SK-N-SH (cell line): Measurements from ENCODE around the gene ETFRF1. TPM values are rescaled to one million over a fixed set of nuclear protein-coding genes. Genes with fewer than 3 reads are reported as not detected.

ENCODE experiments used
- CTCF ChIA-PET: fragments of 300-600, 350-600 bp; formaldehyde crosslinking; extraction: SDS; loops from one replicate; lab custom pipeline; 2021; lab: Yijun Ruan, JAX
- POLR2A ChIA-PET: fragments of 350-600 bp; sonication (Branson Sonifier 250); formaldehyde crosslinking; extraction: SDS; loops from one replicate; lab custom pipeline; 2020; ENCODE audit warnings: antibody characterized with exemption, inconsistent platforms; lab: Yijun Ruan, JAX
- DNase-seq: peaks from one replicate; pipeline ENCODE4 v3.0.0; 2012
- H2AFZ ChIP-seq: fragments of 200-600 bp; sonication (generic); 2 replicates; pipeline ENCODE4 v1.8.1; 2016; ENCODE audit warnings: antibody characterized with exemption, mild to moderate bottlenecking, low read depth
- H3F3A ChIP-seq: fragments of 200-600 bp; sonication (generic); replicated peaks from 2 replicates; pipeline ENCODE3; 2016; ENCODE audit warnings: antibody characterized with exemption, mild to moderate bottlenecking; ENCODE audit not compliant: insufficient read depth
- H3K27ac ChIP-seq, 2 experiments: fragments of 200-500 bp in 1 of 2; fragments of 200-600 bp in 1 of 2; sonication (Bioruptor generic) in 1 of 2; sonication (generic), shearing (Covaris generic) in 1 of 2; 2 replicates each; pipeline versions ENCODE4 v1.5.1 to v1.6.1; 2014 to 2016; ENCODE audit warnings: low read depth in 2 of 2, inconsistent platforms in 1 of 2, low read length in 1 of 2, mild to moderate bottlenecking in 1 of 2, mixed read lengths in 1 of 2
- H3K27me3 ChIP-seq: fragments of 200-600 bp; sonication (generic), shearing (Covaris generic); 2 replicates; pipeline ENCODE4 v1.6.1; 2016; ENCODE audit warnings: mixed run types; ENCODE audit not compliant: insufficient read depth
- H3K36me3 ChIP-seq, 2 experiments: fragments of 200-500 bp in 1 of 2; fragments of 200-600 bp in 1 of 2; sonication (Bioruptor generic) in 1 of 2; sonication (generic) in 1 of 2; replicated peaks in 1 of 2; 2 replicates each; pipeline versions ENCODE3 to v1.5.1; 2014 to 2016; ENCODE audit warnings: low read length in 1 of 2, mild to moderate bottlenecking in 1 of 2; ENCODE audit not compliant: insufficient read depth in 2 of 2, control insufficient read depth in 1 of 2
- H3K4me1 ChIP-seq, 2 experiments: fragments of 200-500 bp in 1 of 2; fragments of 200-600 bp in 1 of 2; sonication (Bioruptor generic) in 1 of 2; sonication (generic), shearing (Covaris generic) in 1 of 2; 2 replicates each; pipeline versions ENCODE4 v1.5.1 to v1.6.1; 2014 to 2016; ENCODE audit warnings: low read depth in 1 of 2, low read length in 1 of 2, mixed run types in 1 of 2; ENCODE audit not compliant: insufficient read depth in 2 of 2, control insufficient read depth in 1 of 2
- H3K4me2 ChIP-seq: fragments of 200-600 bp; sonication (generic), shearing (Covaris generic); 2 replicates; pipeline ENCODE4 v1.6.1; 2017; ENCODE audit warnings: mixed run types
- H3K4me3 ChIP-seq, 2 experiments: fragments of 200-500 bp in 1 of 2; fragments of 200-600 bp in 1 of 2; sonication (Bioruptor generic) in 1 of 2; sonication (generic), shearing (Covaris generic) in 1 of 2; 2 replicates each; pipeline versions ENCODE4 v1.5.1 to v1.8.1; 2014 to 2016; ENCODE audit warnings: low read depth in 2 of 2, inconsistent platforms in 1 of 2, low read length in 1 of 2, mild to moderate bottlenecking in 1 of 2, mixed read lengths in 1 of 2, moderate library complexity in 1 of 2
- H3K79me2 ChIP-seq: fragments of 200-600 bp; sonication (generic); 2 replicates; pipeline ENCODE4 v1.8.1; 2017; ENCODE audit warnings: mild to moderate bottlenecking; ENCODE audit not compliant: insufficient read depth
- H3K9ac ChIP-seq: fragments of 200-600 bp; sonication (generic); 2 replicates; pipeline ENCODE4 v1.6.1; 2017; ENCODE audit warnings: mixed run types
- H3K9me2 ChIP-seq: fragments of 200-600 bp; sonication (generic); 2 replicates; pipeline ENCODE4 v1.6.1; 2017; ENCODE audit warnings: mixed run types
- H3K9me3 ChIP-seq: fragments of 200-600 bp; sonication (generic); 2 replicates; pipeline ENCODE4 v1.6.1; 2017; ENCODE audit warnings: mixed run types, mild to moderate bottlenecking, moderate library complexity
- H4K20me1 ChIP-seq: fragments of 200-600 bp; sonication (generic); 2 replicates; pipeline ENCODE4 v1.6.1; 2017; ENCODE audit warnings: mild to moderate bottlenecking, mixed run types; ENCODE audit not compliant: insufficient read depth
- EP300 ChIP-seq, 2 experiments: IDR thresholded peaks; 2 replicates each; pipeline versions ENCODE4 v1.4.0 to v1.6.1; 2012; ENCODE audit warnings: borderline replicate concordance in 1 of 2, low read depth in 1 of 2, low read length in 1 of 2
- GABPA ChIP-seq: IDR thresholded peaks from 2 replicates; pipeline ENCODE4 v1.4.0; 2012; ENCODE audit warnings: low read depth, mild to moderate bottlenecking
- GATA2 ChIP-seq: sonication (generic); formaldehyde crosslinking; IDR thresholded peaks from 2 replicates; pipeline ENCODE4 v1.5.0; 2020; ENCODE audit warnings: mild to moderate bottlenecking, missing genetic modification reagents
- JUND ChIP-seq: IDR thresholded peaks from 2 replicates; pipeline ENCODE4 v1.4.0; 2012
- MAX ChIP-seq: IDR thresholded peaks from 2 replicates; pipeline ENCODE4 v1.4.0; 2012; ENCODE audit warnings: low read depth
- MEF2A ChIP-seq: IDR thresholded peaks from 2 replicates; pipeline ENCODE4 v1.4.0; 2012; ENCODE audit warnings: low read depth, borderline replicate concordance
- MXI1 ChIP-seq: IDR thresholded peaks from 2 replicates; pipeline ENCODE4 v1.6.1; 2012; ENCODE audit warnings: mild to moderate bottlenecking, low read depth, low read length, improper control_type of control experiment
- NFIC ChIP-seq: IDR thresholded peaks from 2 replicates; pipeline ENCODE4 v1.4.0; 2012; ENCODE audit warnings: borderline replicate concordance
- RAD21 ChIP-seq: IDR thresholded peaks from 2 replicates; pipeline ENCODE4 v1.6.1; 2012; ENCODE audit warnings: mild to moderate bottlenecking, low read length
- REST ChIP-seq: IDR thresholded peaks from 2 replicates; pipeline ENCODE4 v1.6.1; 2012; ENCODE audit warnings: mild to moderate bottlenecking, low read depth, low read length, moderate library complexity
- RFX5 ChIP-seq: IDR thresholded peaks from 2 replicates; pipeline ENCODE4 v1.6.1; 2012; ENCODE audit warnings: mild to moderate bottlenecking, improper control_type of control experiment, low read length
- SMC3 ChIP-seq: IDR thresholded peaks from 2 replicates; pipeline ENCODE4 v1.6.1; 2012; ENCODE audit warnings: low read depth, low read length, improper control_type of control experiment
- TAF1 ChIP-seq: IDR thresholded peaks from 2 replicates; pipeline ENCODE4 v1.6.1; 2012; ENCODE audit warnings: low read depth, mild to moderate bottlenecking, low read length, moderate library complexity, borderline replicate concordance
- TCF12 ChIP-seq: IDR thresholded peaks from 2 replicates; pipeline ENCODE4 v1.4.0; 2012
- ZBTB33 ChIP-seq: IDR thresholded peaks from 2 replicates; pipeline ENCODE4 v1.4.0; 2012; ENCODE audit warnings: low read depth, borderline replicate concordance
- WGBS: methylation state at CpG from one replicate; pipeline ENCODE4 v1.1.6; 2017; ENCODE audit warnings: low lambda C conversion rate; 5-methylcytosine and 5-hydroxymethylcytosine counted together
- polyA plus RNA-seq, 3 experiments: library from polyadenylated mRNA; depleted of rRNA; stranded (reverse); fragments of >200 nt; gene quantifications; 2 replicates each; pipeline ENCODE4 v1.2.3, GENCODE V29; 2012
- TF ChIP-seq, protein P1 (sequence below): fragments of 150-350 bp; IDR thresholded peaks from 2 replicates; pipeline ENCODE4 v1.6.1; 2017; ENCODE audit warnings: antibody characterized with exemption, low read length, low read depth, borderline replicate concordance
- TF ChIP-seq, protein P2 (sequence below): IDR thresholded peaks from 2 replicates; pipeline ENCODE4 v1.4.0; 2012; ENCODE audit warnings: low read depth, borderline replicate concordance
- TF ChIP-seq, protein P3 (sequence below): fragments of 200-600 bp; sonication (generic); IDR thresholded peaks from 2 replicates; pipeline ENCODE4 v1.6.1; 2017; ENCODE audit warnings: antibody characterized with exemption, mild to moderate bottlenecking, moderate library complexity

ETFRF1 gene
- polyA plus RNA-seq, 1 of the 3 experiments (the other 2 are of a cell fraction), result 7.8 TPM

GRCh38 chr12:25162866-25163265, 32.2 kb upstream of the ETFRF1 start:
- DNase-seq, result no peak
- Histone ChIP-seq H2AFZ (no peak overlapping the region), H3K27me3 (no peaks in the 10 kb centered on the region; the same call in 1 of the 2 replicates), H3K9ac (no peak overlapping the region), H3K4me3 (no peak overlapping the region), H3K36me3 (no peaks in the 10 kb centered on the region), H3K9me2 (no peaks in the 10 kb centered on the region), H3K9me3 (no peaks in the 10 kb centered on the region; the same call in 1 of the 2 replicates), H4K20me1 (no peaks in the 10 kb centered on the region), H3K4me2 (no peak overlapping the region), H3K27ac (no peak overlapping the region), H3K4me1 (no peaks in the 10 kb centered on the region), H3F3A (no peaks in the 10 kb centered on the region), H3K79me2 (no peaks in the 10 kb centered on the region)
- ChIA-PET CTCF (interaction anchor here (0.8 to 1.4 kb wide), 3 partner anchors 8 to 171 kb away, joined by 3 to 6 read pairs (median 3); no protein-coding TSS in a partner anchor), POLR2A (no interaction called here)
- TF ChIP-seq MAX (no peak), RAD21 (no peak), REST (no peak), JUND (no peak), EP300 (IDR thresholded peaks at IDR 0.05; ENCODE audit: borderline replicate concordance in 1 of 2, low read depth in 1 of 2, low read length in 1 of 2) (no peak), NFIC (no peak), GATA2 (CRISPR knock-in tag) (no peak), TAF1 (no peak), MEF2A (no peak), ZBTB33 (no peak), RFX5 (no peak), TCF12 (no peak), MXI1 (no peak), GABPA (no peak), SMC3 (no peak)
- TF ChIP-seq, protein P1, sequence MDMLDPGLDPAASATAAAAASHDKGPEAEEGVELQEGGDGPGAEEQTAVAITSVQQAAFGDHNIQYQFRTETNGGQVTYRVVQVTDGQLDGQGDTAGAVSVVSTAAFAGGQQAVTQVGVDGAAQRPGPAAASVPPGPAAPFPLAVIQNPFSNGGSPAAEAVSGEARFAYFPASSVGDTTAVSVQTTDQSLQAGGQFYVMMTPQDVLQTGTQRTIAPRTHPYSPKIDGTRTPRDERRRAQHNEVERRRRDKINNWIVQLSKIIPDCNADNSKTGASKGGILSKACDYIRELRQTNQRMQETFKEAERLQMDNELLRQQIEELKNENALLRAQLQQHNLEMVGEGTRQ, result no peak
- TF ChIP-seq, protein P2, sequence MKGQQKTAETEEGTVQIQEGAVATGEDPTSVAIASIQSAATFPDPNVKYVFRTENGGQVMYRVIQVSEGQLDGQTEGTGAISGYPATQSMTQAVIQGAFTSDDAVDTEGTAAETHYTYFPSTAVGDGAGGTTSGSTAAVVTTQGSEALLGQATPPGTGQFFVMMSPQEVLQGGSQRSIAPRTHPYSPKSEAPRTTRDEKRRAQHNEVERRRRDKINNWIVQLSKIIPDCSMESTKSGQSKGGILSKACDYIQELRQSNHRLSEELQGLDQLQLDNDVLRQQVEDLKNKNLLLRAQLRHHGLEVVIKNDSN, result no peak
- TF ChIP-seq, protein P3, sequence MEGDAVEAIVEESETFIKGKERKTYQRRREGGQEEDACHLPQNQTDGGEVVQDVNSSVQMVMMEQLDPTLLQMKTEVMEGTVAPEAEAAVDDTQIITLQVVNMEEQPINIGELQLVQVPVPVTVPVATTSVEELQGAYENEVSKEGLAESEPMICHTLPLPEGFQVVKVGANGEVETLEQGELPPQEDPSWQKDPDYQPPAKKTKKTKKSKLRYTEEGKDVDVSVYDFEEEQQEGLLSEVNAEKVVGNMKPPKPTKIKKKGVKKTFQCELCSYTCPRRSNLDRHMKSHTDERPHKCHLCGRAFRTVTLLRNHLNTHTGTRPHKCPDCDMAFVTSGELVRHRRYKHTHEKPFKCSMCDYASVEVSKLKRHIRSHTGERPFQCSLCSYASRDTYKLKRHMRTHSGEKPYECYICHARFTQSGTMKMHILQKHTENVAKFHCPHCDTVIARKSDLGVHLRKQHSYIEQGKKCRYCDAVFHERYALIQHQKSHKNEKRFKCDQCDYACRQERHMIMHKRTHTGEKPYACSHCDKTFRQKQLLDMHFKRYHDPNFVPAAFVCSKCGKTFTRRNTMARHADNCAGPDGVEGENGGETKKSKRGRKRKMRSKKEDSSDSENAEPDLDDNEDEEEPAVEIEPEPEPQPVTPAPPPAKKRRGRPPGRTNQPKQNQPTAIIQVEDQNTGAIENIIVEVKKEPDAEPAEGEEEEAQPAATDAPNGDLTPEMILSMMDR, result no peak
- 89% methylated on average over 6 of the region's 6 CpGs for WGBS
